Calu3 (cell line): Measurements from ENCODE around the gene ARRDC4. TPM values are rescaled to one million over a fixed set of nuclear protein-coding genes. Genes with fewer than 3 reads are reported as not detected.
A peak's percentile ranks its signal among the peaks of the same experiment; 100 is the strongest.

Experiments
- BruUV-seq: library from RNA; stranded (reverse); fragments of 400-500 nt; replicated peaks from 2 replicates; lab custom pipeline; 2021; lab: Mats Ljungman, UMichigan
- CTCF ChIA-PET: fragments of 300-600 bp; sonication (Branson Sonifier 250); formaldehyde crosslinking; loops from one replicate; lab custom pipeline; 2022; ENCODE audit warnings: antibody characterized with exemption; lab: Charles Lee
- DNase-seq: peaks from one replicate; pipeline ENCODE4 v3.0.0; 2022
- H3K27ac Mint-ChIP-seq: one replicate; pipeline ENCODE4 v1.8.0; 2022; ENCODE audit warnings: mixed read lengths; ENCODE audit not compliant: unreplicated experiment
- H3K27me3 Mint-ChIP-seq: one replicate; pipeline ENCODE4 v1.8.0; 2022; ENCODE audit warnings: mixed read lengths; ENCODE audit not compliant: unreplicated experiment
- H3K36me3 Mint-ChIP-seq: one replicate; pipeline ENCODE4 v1.8.0; 2022; ENCODE audit warnings: mild to moderate bottlenecking, moderate library complexity, mixed read lengths; ENCODE audit not compliant: insufficient read depth, unreplicated experiment
- H3K4me1 Mint-ChIP-seq: one replicate; pipeline ENCODE4 v1.8.0; 2022; ENCODE audit warnings: mild to moderate bottlenecking, low read depth, mixed read lengths; ENCODE audit not compliant: unreplicated experiment
- H3K4me3 Mint-ChIP-seq: one replicate; pipeline ENCODE4 v1.8.0; 2022; ENCODE audit warnings: mild to moderate bottlenecking, low read depth, moderate library complexity, mixed read lengths; ENCODE audit not compliant: unreplicated experiment
- H3K9me3 Mint-ChIP-seq: one replicate; pipeline ENCODE4 v1.8.0; 2022; ENCODE audit warnings: low read depth, mixed read lengths; ENCODE audit not compliant: unreplicated experiment
- intact Hi-C: fragments of 100-400 bp; cut with micrococcal nuclease; formaldehyde crosslinking; loops from one replicate; pipeline ENCODE4 v1.10.0; 2022; ENCODE audit not compliant: unreplicated experiment
- total RNA-seq: library from RNA; stranded (reverse); gene quantifications from 2 replicates; pipeline ENCODE4 v1.2.3, GENCODE V29; 2022
- TF ChIP-seq, protein P1 (sequence below): fragments of 200-600 bp; IDR thresholded peaks from one replicate; pipeline ENCODE4 v1.8.0; 2022; ENCODE audit warnings: antibody characterized with exemption; ENCODE audit not compliant: unreplicated experiment

Gene ARRDC4
- total RNA-seq, 1 experiment from 2014 or later, result 3.0 TPM

DNA sequence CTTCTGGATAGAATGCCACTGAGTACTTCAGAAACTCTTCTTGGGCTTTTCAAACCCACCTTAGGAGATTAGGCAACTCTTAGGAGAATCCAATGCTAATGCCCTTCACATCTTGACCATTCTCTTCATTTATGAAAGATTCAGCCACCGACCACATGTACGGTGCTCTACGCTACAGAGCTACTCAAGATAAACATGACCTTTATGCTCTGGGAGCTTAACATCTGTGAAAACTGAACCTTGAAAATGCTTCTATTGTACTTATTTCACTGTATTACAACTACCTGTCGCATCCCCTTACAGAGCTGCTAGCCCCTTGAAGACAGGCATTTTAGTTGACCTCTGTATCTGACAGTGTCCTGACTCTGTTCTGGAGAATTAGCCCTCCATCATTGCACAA is 19.5 kb upstream of the ARRDC4 start:
- H3K9me3 Mint-ChIP-seq, result no peaks in the 10 kb centered on the region
- intact Hi-C loops, result no loop called here
- TF ChIP-seq, protein P1, sequence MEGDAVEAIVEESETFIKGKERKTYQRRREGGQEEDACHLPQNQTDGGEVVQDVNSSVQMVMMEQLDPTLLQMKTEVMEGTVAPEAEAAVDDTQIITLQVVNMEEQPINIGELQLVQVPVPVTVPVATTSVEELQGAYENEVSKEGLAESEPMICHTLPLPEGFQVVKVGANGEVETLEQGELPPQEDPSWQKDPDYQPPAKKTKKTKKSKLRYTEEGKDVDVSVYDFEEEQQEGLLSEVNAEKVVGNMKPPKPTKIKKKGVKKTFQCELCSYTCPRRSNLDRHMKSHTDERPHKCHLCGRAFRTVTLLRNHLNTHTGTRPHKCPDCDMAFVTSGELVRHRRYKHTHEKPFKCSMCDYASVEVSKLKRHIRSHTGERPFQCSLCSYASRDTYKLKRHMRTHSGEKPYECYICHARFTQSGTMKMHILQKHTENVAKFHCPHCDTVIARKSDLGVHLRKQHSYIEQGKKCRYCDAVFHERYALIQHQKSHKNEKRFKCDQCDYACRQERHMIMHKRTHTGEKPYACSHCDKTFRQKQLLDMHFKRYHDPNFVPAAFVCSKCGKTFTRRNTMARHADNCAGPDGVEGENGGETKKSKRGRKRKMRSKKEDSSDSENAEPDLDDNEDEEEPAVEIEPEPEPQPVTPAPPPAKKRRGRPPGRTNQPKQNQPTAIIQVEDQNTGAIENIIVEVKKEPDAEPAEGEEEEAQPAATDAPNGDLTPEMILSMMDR, result no peak
- CTCF ChIA-PET, result no interaction called here
- no peak overlapping the region for H3K4me3 Mint-ChIP-seq
- no peak for DNase-seq
- no peak overlapping the region for H3K27ac Mint-ChIP-seq
- no peaks in the 10 kb centered on the region for H3K36me3 Mint-ChIP-seq
- no TSS peak for BruUV-seq
- H3K4me1 Mint-ChIP-seq, result no peaks in the 10 kb centered on the region
- no peaks in the 10 kb centered on the region for H3K27me3 Mint-ChIP-seq

DNA sequence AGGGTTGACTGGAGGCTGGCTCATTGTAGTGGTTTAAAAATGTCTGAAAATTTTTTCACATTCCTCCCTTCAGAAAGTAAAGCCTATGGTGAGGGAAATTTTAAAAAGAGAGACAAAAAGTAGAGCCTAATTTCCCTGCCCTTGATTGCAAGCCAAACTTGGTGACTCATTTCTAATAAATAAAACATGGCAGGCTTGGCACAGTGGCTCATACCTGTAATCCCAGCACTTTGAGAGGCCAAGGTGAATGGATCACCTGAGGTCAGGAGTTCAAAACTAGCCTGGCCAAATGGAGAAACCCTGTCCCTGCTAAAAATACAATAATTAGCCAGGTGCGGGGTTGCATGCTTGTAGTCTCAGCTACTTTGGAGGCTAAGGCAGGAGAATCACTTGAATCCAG is 18.9 kb upstream of the ARRDC4 start:
- H3K27me3 Mint-ChIP-seq, result no peaks in the 10 kb centered on the region
- H3K36me3 Mint-ChIP-seq, result no peaks in the 10 kb centered on the region
- no peaks in the 10 kb centered on the region for H3K9me3 Mint-ChIP-seq
- no peak for DNase-seq
- no TSS peak for BruUV-seq
- H3K4me1 Mint-ChIP-seq, result no peaks in the 10 kb centered on the region
- TF ChIP-seq, protein P1, result no peak
- intact Hi-C loops, result no loop called here
- H3K27ac Mint-ChIP-seq, result no peak overlapping the region
- CTCF ChIA-PET, result no interaction called here
- H3K4me3 Mint-ChIP-seq, result no peak overlapping the region

DNA sequence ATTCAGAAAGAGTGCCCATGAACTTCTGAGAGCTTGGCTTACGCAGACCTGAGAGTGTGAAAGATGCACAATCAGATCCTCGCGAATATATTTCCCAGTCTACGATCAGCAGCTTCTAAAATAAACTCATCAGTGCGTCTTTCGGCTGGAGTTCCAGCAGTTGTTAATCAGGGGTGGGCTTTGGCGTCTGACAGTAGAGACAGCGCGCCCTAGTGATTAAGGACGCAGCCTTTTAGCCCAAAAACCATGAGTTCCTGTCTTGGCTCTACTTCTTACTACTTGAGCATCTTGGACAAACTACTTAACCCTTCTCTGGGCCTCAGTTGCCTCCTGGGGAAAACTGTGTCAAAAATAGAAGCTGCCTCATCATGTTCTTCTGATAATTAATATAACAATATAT is 15.8 kb upstream of the ARRDC4 start:
- H3K27me3 Mint-ChIP-seq, result no peaks in the 10 kb centered on the region
- H3K36me3 Mint-ChIP-seq, result no peaks in the 10 kb centered on the region
- H3K9me3 Mint-ChIP-seq, result no peaks in the 10 kb centered on the region
- CTCF ChIA-PET, result no interaction called here
- TF ChIP-seq, protein P1, result no peak
- DNase-seq, result no peak
- H3K27ac Mint-ChIP-seq, result no peak overlapping the region
- H3K4me1 Mint-ChIP-seq, result peaks cover 8% of the 10 kb centered on the region
- intact Hi-C loops, result no loop called here
- H3K4me3 Mint-ChIP-seq, result no peak overlapping the region
- no TSS peak for BruUV-seq

DNA sequence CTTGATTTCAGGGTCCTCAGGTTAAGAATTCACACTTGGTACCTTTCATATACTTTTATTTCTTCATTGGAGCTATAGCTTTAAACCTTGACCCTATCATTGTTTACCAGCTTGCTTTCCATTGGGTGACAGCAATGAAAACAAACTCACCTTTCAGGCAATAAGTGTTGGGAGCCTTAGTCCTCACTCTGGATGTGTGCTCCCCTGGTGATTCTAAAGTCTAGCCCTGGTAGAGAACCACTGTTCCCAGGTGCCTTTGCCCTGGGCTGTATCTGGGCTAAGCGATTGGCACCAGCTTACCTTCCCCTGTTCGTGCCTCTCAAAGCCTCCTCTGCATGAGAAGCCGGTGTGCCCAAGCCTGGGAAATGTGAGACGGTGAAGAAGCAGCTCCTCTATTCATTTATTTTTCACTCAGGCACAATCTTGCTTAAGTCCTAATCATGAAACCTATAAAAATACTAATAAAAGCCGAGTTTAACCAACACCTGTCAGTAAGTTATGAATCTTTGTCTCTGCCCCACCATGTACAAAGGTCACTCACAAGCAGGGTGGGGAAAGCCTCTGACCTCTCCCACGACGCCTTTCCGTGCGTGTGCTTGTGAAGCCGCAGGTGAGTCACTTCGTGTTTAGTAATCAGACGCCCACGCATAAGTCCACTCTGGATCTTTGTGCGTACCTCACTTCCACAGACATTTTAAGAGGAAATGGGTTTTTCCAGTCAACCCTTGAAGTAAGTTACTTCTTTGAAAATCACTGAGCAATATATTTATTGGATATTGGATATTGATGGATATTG is 12.8 kb upstream of the ARRDC4 start:
- CTCF ChIA-PET, result no interaction called here
- H3K4me3 Mint-ChIP-seq, result no peak overlapping the region

More for the DNA sequence above, 12.8 kb upstream of the ARRDC4 start:
- BruUV-seq, result no TSS peak
- Mint-ChIP-seq H3K4me1 (peaks cover 8% of the 10 kb centered on the region), H3K27me3 (no peaks in the 10 kb centered on the region), H3K27ac (peak overlapping the region; percentile 56), H3K9me3 (no peaks in the 10 kb centered on the region), H3K36me3 (no peaks in the 10 kb centered on the region)
- DNase-seq, result peak; percentile 19
- intact Hi-C loops, result no loop called here
- TF ChIP-seq, protein P1, result no peak
